HG02938 (cell line): ENCODE measurements around the gene LRTM2.
"Not testable (repeated sequence)": the region's sequence is repeated elsewhere in the genome, so short reads cannot be mapped to it uniquely, and the experiment has no call there.

Experiments
- ATAC-seq: cut with Tn5 transposase; IDR thresholded peaks from one replicate; pipeline ENCODE4 v1.9.1; 2021; ENCODE audit warnings: mild to moderate bottlenecking, moderate library complexity; ENCODE audit not compliant: unreplicated experiment

LRTM2 gene

GRCh38 chr12:1811281-1811947 lies 9.0 kb upstream of the LRTM2 start:
- ATAC-seq, result no peak

DNA sequence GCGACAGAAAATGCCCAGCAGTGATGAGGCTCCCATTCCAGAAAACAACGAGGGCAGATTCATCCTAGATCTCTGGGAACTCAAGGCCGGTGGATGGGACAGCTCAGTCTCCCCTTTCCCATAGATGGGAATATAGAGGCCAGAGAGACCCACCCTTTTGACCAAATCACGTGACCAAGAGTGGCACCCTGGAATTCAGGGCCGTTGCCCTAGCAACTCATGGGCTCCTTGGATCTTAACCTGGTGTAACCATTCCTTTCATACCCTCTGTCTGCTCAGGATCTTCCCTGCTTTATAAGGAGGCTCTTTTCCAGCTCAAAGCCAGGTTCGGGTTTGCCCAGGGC lies 8.4 kb upstream of the LRTM2 start:
- no peak for ATAC-seq

DNA sequence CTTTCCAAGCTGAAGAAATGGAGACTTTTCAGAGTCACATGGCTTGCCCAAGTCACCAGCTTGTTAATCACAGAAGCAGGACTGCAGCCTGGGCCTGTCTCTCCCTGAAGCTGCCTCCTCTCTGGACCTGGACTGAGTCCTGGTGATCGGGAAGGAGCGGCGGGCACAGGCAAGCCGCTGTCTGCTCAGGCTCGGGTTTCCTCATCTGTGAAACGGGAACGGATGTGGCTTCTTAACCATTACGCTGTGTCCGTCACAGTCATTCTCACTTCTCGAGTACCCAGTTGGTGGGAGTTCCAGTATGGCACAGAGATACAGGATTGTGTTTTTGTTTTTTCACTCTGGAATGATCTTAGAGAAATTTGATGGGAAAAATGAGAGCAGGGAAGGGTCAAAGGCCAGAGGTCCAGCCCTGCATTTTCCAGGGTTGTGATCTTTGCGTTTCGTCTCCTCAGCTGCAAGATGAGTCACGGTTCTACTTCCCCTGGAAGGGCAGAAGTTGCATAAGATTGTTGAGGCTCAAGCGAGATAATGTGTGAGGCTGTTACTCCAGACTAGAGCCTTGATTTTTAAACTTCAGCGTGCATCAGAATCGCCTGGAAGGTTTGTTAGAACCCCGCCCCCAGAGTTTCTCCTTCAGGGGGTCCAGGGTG lies 7.6 kb upstream of the LRTM2 start:
- no peak for ATAC-seq

DNA sequence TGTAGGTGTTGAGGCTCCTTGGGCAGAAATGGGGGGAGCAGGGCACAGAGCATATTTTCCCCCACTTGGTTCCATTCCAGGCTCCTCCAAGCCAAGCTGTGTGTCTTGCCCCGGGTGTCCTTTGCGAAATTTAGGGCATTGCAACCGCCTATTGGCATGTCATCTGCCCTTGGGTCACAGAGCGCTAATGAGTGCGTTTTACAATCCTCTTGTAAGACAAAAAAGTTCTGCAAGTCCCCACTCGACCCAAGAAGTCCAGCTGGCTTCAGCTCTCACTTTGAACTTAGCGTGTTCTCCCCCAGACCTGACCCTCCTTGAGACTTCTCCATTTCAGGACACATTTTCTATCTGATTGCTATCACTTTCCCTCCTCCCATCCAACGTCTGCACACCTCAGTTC lies 6.1 kb upstream of the LRTM2 start:
- no peak for ATAC-seq

GRCh38 chr12:1815108-1815507 lies 5.3 kb upstream of the LRTM2 start:
- ATAC-seq, result no peak

DNA sequence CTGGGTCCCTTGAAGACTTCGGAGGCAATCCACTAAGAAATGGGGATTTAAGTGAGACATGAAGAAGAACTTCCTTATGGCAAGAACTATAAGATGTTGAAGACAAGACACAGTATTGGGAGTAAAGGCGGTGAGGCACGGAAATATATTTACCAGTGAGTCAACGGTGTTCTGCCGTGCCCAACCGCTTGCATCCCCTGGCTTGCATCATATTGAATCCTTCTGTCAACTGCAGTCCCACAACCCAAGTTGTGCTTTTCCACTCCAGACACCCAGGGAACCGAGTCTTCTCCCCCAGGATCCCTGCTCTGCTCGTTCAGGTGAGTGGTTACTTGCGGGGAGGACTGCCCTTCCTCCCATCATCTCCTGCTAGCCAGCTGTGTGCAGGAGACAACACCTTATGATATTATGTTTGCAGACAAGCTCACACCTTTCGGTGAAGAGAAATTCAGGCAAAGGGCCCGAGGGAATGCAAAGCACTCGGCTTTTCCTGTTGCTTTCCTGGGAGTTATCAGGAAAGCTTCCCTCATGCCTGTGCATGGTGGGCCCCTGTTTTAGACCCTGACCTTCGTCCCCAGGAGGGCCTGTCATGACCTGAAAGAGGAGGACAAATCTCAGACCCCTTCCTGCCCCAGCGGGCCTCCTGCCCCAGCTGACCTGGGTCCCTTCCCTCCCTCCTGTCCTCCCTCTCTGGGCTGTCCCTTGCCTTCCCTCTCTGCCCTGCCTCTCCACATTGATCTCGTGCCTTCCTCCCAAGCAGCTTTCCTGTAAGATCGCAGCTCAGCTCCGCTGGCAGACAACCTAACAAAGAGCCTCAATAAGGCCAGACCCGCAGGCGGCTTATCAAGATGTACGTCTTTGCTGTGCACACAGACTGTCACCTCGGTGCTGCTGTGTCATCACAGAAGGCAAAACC lies 4.3 kb upstream of the LRTM2 start:
- no peak for ATAC-seq

GRCh38 chr12:1816730-1817348 lies 3.5 kb upstream of the LRTM2 start:
- ATAC-seq, result no peak

DNA sequence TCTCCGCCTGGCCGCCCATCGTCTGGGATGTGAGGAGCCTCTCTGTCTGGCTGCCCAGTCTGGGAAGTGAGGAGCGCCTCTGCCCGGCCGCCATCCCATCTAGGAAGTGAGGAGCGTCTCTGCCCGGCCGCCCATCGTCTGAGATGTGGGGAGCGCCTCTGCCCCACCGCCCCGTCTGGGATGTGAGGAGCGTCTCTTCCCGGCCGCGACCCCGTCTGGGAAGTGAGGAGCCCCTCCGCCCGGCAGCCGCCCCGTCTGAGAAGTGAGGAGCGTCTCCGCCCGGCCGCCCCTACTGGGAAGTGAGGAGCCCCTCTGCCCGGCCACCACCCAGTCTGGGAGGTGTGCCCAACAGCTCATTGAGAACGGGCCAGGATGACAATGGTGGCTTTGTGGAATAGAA lies 2.4 kb upstream of the LRTM2 start:
- ATAC-seq, result not testable (repeated sequence)

GRCh38 chr12:1819050-1819449 lies 1.3 kb upstream of the LRTM2 start:
- no peak for ATAC-seq

DNA sequence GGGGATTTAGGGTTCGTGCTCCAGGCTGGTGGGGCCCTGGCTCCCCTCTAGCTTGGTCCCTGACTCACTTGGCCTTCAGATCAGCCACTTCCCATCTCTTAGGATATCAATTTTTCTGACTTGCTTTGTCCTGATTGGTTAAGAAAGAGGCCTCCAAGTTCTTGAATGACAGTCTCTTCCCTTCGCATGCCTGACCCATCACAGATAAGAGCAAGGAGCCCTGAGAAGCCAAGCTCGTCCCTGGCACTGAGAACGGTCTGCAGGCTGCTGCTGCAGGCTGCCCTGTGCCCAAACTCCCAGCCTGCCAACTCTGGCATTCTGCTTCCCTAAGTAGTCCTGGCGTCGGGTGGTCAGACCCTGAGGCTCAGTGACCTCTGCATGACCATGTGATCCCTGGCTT lies 794 bp upstream of the LRTM2 start:
- no peak for ATAC-seq

GRCh38 chr12:1820896-1821291 lies 529 bp downstream of the LRTM2 start:
- ATAC-seq, result no peak

DNA sequence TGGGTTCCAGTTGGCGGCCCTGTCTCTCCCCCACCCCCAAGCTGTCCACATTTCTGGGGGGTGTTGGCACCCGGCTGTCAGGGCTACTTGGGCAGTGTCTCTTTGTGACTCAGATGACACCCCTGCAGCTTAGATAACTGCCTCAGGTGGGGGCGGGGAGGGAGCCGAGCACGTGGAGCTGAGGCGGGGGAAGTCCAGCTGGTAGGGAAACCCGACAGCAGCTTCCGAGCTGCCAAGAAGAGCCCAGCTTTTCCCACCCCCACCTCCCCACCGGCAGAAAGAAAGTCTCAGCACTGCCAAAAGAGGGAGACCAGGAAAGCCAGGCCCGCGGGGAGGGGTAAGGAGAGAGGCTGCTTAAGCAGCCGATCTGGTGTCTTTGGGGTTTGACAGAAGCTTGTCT lies 1.4 kb downstream of the LRTM2 start:
- no peak for ATAC-seq

GRCh38 chr12:1822699-1823098 lies 2.3 kb downstream of the LRTM2 start:
- no peak for ATAC-seq

DNA sequence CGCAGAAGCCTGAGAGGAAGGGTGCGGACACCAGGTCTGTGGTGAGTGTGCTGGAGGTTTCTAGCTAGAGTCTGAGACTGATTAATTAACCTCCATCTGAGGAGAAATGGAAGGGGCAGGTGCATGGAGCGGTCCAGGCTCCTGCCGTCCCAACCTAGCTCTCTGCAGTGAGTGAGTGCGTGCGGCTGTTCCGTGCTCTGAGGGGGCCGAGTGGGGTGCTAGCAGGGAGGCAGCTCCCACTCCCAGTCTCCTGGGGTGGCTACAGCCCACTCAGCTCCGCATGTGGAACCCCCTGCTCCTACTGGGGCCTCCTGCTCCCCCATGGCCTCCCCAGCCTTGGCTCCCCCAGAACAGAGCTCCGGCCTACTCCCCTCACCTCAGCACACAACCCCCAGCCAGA lies 2.9 kb downstream of the LRTM2 start:
- ATAC-seq, result no peak

GRCh38 chr12:1825382-1826102 lies 5.2 kb downstream of the LRTM2 start:
- ATAC-seq, result no peak

DNA sequence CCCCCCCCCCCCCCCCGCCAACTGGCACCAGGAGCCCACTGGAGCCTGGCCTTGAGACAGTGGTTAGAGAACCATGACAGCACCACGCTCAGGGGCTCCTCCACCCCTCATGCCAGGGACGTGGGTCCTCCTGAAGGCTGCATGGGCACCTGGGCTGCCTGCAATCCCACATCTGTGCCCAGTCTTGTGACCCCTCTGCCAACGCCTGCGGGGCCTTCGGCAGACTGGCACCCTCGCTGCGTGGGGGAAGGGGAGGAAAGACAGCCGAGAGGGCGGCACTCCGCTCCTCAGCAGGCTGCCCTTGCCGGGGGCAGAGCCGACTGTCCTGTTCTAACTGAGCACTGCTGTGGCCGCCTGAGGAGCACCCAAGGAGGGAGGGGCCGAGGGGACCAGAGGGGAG lies 6.0 kb downstream of the LRTM2 start:
- no peak for ATAC-seq

DNA sequence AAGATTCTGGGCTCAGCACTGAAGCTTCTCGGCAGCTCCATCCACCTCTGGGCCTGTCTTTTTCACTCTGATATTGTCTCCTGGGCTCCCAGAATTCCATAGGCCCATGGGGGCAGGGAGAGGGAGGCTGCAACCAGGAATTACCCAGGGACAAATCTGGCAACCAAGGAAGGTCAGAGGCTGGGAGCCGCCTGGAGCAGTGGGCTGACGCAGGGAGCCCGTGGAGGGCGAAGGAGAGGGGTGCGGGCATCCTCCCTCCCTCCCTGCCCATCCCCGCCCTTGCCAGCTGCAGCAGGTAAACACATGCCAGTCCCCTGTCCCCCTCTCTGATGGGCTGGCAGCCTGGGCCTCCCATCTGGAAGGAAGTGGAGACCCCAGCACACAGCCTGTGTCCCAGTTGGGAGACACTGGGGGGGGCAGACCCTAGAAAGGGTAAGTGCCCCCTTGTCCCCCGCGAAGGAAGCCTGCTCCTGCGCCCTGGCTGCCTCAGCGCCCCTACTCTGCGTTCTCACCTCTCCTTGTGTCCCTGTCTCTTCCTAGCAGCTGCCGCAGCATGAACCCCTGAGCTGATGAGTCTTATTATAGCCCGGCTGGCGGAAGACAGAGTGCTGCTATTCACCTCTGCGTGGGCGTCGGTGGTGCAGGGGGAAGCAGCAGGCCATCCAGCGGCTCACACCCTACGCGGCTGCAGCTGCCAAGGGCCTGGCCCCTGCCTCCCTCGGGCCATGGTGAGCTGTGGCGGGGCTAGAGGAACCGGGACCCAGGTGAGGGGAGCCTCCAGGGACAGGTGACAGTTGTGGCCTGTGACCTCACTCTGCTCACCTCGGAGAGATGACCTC lies 6.7 kb downstream of the LRTM2 start:
- ATAC-seq, result no peak

GRCh38 chr12:1827826-1828805 lies 7.8 kb downstream of the LRTM2 start:
- no peak for ATAC-seq

DNA sequence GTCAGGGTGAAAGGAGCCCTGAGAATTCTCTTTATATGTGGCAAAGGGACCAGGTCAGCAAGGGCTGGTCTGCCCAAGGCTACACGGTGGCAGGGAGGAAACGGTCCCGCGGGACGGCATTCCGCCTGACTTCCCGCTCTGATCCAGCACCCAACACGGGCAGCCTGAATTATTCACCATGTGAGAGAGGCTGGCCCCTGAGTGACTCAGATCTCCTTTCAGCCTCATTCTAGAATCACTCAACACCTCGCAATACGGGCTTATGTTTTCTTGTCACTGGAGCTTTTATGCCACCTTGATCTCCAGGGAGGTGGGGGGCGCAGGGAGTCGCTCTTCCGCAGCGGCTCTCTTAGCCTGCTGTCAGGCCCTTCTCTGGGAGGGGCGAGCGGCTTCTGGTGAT lies 8.5 kb downstream of the LRTM2 start:
- no peak for ATAC-seq
